Neural cell (in vitro differentiated cells): ENCODE data around the gene AP5B1.

ENCODE experiments used
- EP300 ChIP-seq: fragments of 450-650 bp; conservative IDR thresholded peaks from 2 replicates; pipeline ENCODE4 v1.6.1; 2014; ENCODE audit warnings: antibody characterized with exemption, mild to moderate bottlenecking, moderate library complexity; ENCODE audit not compliant: poor library complexity, severe bottlenecking
- EZH2 ChIP-seq: fragments of 200-600, 300-800 bp; shearing (Covaris generic), sonication (generic); IDR thresholded peaks from 2 replicates; pipeline ENCODE4 v1.6.1; 2014; ENCODE audit warnings: antibody characterized with exemption, low read length, borderline replicate concordance, mild to moderate bottlenecking; ENCODE audit not compliant: insufficient read depth, poor library complexity, severe bottlenecking
- MXI1 ChIP-seq: fragments of 450-650 bp; conservative IDR thresholded peaks from 2 replicates; pipeline ENCODE4 v1.6.1; 2014; ENCODE audit warnings: antibody characterized with exemption, mild to moderate bottlenecking; ENCODE audit not compliant: poor library complexity, severe bottlenecking
- POLR2AphosphoS5 ChIP-seq: IDR thresholded peaks from 2 replicates; pipeline ENCODE4 v1.6.1; 2012
- RAD21 ChIP-seq: fragments of 450-650 bp; conservative IDR thresholded peaks from 2 replicates; pipeline ENCODE4 v1.6.1; 2014; ENCODE audit warnings: antibody characterized with exemption, mild to moderate bottlenecking, moderate library complexity
- SMC3 ChIP-seq: fragments of 450-650 bp; conservative IDR thresholded peaks from 2 replicates; pipeline ENCODE4 v1.6.1; 2014; ENCODE audit warnings: antibody characterized with exemption, mild to moderate bottlenecking, moderate library complexity; ENCODE audit not compliant: poor library complexity
- TAF1 ChIP-seq: IDR thresholded peaks from 2 replicates; pipeline ENCODE4 v1.6.1; 2012; ENCODE audit warnings: low read depth
- TF ChIP-seq, protein P1 (sequence below): fragments of 450-650 bp; IDR thresholded peaks from 2 replicates; pipeline ENCODE4 v1.5.1; 2014; ENCODE audit warnings: antibody characterized with exemption, mild to moderate bottlenecking, moderate library complexity; ENCODE audit not compliant: poor library complexity, severe bottlenecking
- TF ChIP-seq, protein P2 (sequence below): IDR thresholded peaks from 2 replicates; pipeline ENCODE4 v1.6.1; 2012; ENCODE audit warnings: borderline replicate concordance

DNA sequence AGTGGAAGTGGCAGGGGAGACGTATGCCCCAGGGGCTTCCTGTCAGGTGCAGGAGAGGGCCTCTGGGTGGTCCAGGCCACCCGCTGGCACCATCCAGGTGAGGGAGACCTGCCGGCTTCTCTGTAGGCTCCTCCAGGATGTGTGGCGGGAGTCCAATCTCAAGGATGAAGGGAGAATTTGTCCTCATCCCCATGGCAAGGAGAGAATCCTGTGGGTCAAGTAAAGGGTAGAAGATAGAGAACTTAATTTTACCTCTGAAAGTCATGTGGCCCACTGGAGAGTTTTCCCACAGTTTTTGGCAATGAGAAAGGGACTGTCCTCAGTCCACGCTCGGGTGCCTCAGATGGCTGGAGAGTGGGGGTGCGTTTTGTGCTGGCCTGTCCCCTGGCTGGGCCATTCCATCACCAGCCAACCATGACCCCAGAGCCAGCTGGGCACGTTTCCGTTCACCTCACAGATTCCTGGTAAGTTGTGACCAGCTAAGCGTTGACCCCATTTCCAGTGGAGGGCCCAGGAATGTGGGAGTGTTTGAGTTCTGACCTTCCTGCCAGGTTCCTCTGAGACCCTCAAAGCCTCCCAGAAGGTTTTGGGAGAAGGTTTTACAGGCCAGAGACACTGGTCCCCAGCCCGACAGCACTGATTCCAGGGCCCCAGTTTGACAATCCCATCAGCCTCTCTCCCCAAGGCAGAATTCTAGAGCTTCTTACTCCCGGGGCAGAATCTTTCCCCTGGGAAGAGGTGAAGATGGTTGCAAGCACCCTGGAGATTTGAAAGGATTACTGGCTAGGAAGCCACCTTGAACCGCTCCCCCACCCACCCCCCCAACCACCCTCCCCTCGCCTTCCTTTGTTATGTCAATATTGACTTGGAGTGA lies 8.7 kb upstream of the AP5B1 start:
- TF ChIP-seq, protein P1, sequence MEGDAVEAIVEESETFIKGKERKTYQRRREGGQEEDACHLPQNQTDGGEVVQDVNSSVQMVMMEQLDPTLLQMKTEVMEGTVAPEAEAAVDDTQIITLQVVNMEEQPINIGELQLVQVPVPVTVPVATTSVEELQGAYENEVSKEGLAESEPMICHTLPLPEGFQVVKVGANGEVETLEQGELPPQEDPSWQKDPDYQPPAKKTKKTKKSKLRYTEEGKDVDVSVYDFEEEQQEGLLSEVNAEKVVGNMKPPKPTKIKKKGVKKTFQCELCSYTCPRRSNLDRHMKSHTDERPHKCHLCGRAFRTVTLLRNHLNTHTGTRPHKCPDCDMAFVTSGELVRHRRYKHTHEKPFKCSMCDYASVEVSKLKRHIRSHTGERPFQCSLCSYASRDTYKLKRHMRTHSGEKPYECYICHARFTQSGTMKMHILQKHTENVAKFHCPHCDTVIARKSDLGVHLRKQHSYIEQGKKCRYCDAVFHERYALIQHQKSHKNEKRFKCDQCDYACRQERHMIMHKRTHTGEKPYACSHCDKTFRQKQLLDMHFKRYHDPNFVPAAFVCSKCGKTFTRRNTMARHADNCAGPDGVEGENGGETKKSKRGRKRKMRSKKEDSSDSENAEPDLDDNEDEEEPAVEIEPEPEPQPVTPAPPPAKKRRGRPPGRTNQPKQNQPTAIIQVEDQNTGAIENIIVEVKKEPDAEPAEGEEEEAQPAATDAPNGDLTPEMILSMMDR: no peak
- TF ChIP-seq POLR2AphosphoS5 (no peak), EP300 (no peak), RAD21 (no peak), SMC3 (no peak), EZH2 (no peak), MXI1 (no peak), TAF1 (no peak)
- TF ChIP-seq, protein P2, sequence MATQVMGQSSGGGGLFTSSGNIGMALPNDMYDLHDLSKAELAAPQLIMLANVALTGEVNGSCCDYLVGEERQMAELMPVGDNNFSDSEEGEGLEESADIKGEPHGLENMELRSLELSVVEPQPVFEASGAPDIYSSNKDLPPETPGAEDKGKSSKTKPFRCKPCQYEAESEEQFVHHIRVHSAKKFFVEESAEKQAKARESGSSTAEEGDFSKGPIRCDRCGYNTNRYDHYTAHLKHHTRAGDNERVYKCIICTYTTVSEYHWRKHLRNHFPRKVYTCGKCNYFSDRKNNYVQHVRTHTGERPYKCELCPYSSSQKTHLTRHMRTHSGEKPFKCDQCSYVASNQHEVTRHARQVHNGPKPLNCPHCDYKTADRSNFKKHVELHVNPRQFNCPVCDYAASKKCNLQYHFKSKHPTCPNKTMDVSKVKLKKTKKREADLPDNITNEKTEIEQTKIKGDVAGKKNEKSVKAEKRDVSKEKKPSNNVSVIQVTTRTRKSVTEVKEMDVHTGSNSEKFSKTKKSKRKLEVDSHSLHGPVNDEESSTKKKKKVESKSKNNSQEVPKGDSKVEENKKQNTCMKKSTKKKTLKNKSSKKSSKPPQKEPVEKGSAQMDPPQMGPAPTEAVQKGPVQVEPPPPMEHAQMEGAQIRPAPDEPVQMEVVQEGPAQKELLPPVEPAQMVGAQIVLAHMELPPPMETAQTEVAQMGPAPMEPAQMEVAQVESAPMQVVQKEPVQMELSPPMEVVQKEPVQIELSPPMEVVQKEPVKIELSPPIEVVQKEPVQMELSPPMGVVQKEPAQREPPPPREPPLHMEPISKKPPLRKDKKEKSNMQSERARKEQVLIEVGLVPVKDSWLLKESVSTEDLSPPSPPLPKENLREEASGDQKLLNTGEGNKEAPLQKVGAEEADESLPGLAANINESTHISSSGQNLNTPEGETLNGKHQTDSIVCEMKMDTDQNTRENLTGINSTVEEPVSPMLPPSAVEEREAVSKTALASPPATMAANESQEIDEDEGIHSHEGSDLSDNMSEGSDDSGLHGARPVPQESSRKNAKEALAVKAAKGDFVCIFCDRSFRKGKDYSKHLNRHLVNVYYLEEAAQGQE: no peak
